Endothelial cell of umbilical vein (primary cell): ENCODE results near the gene HSD17B13. TPM values are rescaled to one million over a fixed set of nuclear protein-coding genes. Genes with fewer than 3 reads are reported as not detected.

Source experiments
- BruUV-seq: library from RNA; stranded (reverse); fragments of 400-500 nt; replicated peaks from 2 replicates; lab custom pipeline; 2021; lab: Mats Ljungman, UMichigan
- CTCF ChIA-PET: fragments of 300-600, 350-600 bp; sonication (Branson Sonifier 250); formaldehyde crosslinking; loops from one replicate; lab custom pipeline; 2021; ENCODE audit warnings: antibody characterized with exemption, inconsistent platforms; lab: Charles Lee
- POLR2A ChIA-PET: fragments of 300-600, 350-600 bp; sonication (Branson Sonifier 250); formaldehyde crosslinking; loops from one replicate; lab custom pipeline; 2021; ENCODE audit warnings: antibody characterized with exemption, inconsistent platforms; lab: Charles Lee
- DNase-seq: peaks from one replicate; pipeline ENCODE4 v3.0.0-alpha.2; 2011; ENCODE audit warnings: low read depth, low spot score
- FAIRE-seq: peaks from 2 replicates; lab custom pipeline; 2011; peaks lifted over from hg19 to GRCh38; lab: Jason Lieb, UNC
- H2AFZ ChIP-seq: 2 replicates; pipeline ENCODE4 v1.6.0; 2012; ENCODE audit warnings: low read depth, low read length, control low read depth, inconsistent platforms
- H3K27ac ChIP-seq: 2 replicates; pipeline ENCODE4 v1.5.1; 2011; ENCODE audit warnings: low read depth, mild to moderate bottlenecking, control low read depth, low read length, moderate library complexity; ENCODE audit not compliant: insufficient read depth
- H3K27me3 ChIP-seq, 2 experiments: 2 replicates each; pipeline versions ENCODE4 v1.6.0 to v1.6.1; 2011; ENCODE audit warnings: low read length in 2 of 2, mixed read lengths in 1 of 2; ENCODE audit not compliant: control insufficient read depth in 2 of 2, insufficient read depth in 2 of 2
- H3K36me3 ChIP-seq, 2 experiments: 2 replicates in 1 of 2; 3 replicates in 1 of 2; pipeline ENCODE4 v1.5.1; 2011; ENCODE audit warnings: low read length in 2 of 2, mild to moderate bottlenecking in 1 of 2, moderate library complexity in 1 of 2; ENCODE audit not compliant: control insufficient read depth in 2 of 2, insufficient read depth in 2 of 2; ENCODE audit errors: extremely low read depth in 1 of 2
- H3K4me1 ChIP-seq: 3 replicates; pipeline ENCODE4 v1.5.1; 2011; ENCODE audit warnings: mild to moderate bottlenecking, low read length; ENCODE audit not compliant: control insufficient read depth, insufficient read depth; ENCODE audit errors: extremely low read depth
- H3K4me2 ChIP-seq: 2 replicates; pipeline ENCODE4 v1.6.1; 2011; ENCODE audit warnings: low read length, control low read depth, mixed read lengths; ENCODE audit not compliant: insufficient read depth
- H3K4me3 ChIP-seq, 3 experiments: fragments of 200-600 bp in 1 of 3; sonication (generic), shearing (Covaris generic) in 1 of 3; replicated peaks in 1 of 3; 2 replicates each; pipeline ENCODE4 v1.5.1; 2011 to 2016; ENCODE audit warnings: control low read depth in 3 of 3, low read length in 3 of 3, mild to moderate bottlenecking in 2 of 3, inconsistent platforms in 1 of 3, low read depth in 1 of 3, moderate library complexity in 1 of 3; ENCODE audit not compliant: insufficient read depth in 1 of 3
- H3K79me2 ChIP-seq: 2 replicates; pipeline ENCODE4 v1.6.0; 2012; ENCODE audit warnings: low read length, inconsistent platforms; ENCODE audit not compliant: control insufficient read depth, insufficient read depth
- H3K9ac ChIP-seq: replicated peaks from 2 replicates; pipeline ENCODE3; 2011; ENCODE audit warnings: low read length, control low read depth; ENCODE audit not compliant: insufficient read depth; ENCODE audit errors: extremely low read depth
- H3K9me1 ChIP-seq: replicated peaks from 3 replicates; pipeline ENCODE4 v1.6.0; 2011; ENCODE audit warnings: mild to moderate bottlenecking, low read length; ENCODE audit not compliant: control insufficient read depth, insufficient read depth; ENCODE audit errors: extremely low read depth
- H3K9me3 ChIP-seq: replicated peaks from 2 replicates; pipeline ENCODE4 v1.5.1; 2012; ENCODE audit warnings: low read length, inconsistent platforms; ENCODE audit not compliant: control insufficient read depth, insufficient read depth
- H4K20me1 ChIP-seq: replicated peaks from 2 replicates; pipeline ENCODE3; 2011; ENCODE audit warnings: mild to moderate bottlenecking, low read length; ENCODE audit not compliant: control insufficient read depth, insufficient read depth; ENCODE audit errors: extremely low read depth
- EZH2 ChIP-seq: IDR thresholded peaks from 2 replicates; pipeline ENCODE4 v1.6.1; 2012; ENCODE audit warnings: borderline replicate concordance, low read depth, mild to moderate bottlenecking, moderate library complexity, low read length, inconsistent platforms; ENCODE audit not compliant: severe bottlenecking
- GATA2 ChIP-seq: IDR thresholded peaks from 2 replicates; pipeline ENCODE4 v1.7.0; 2011; ENCODE audit warnings: low read depth, mild to moderate bottlenecking, moderate library complexity, mixed read lengths, low read length; ENCODE audit not compliant: insufficient read length, insufficient read depth
- JUN ChIP-seq: IDR thresholded peaks from 2 replicates; pipeline ENCODE4 v1.6.1; 2011; ENCODE audit warnings: borderline replicate concordance, low read depth; ENCODE audit not compliant: insufficient read length, insufficient read depth
- MYC ChIP-seq: IDR thresholded peaks from one replicate; pipeline ENCODE4 v1.6.1; 2011; ENCODE audit warnings: mild to moderate bottlenecking, low read depth, low read length
- POLR2A ChIP-seq: IDR thresholded peaks from 2 replicates; pipeline ENCODE4 v1.6.1; 2012; ENCODE audit warnings: low read depth, mild to moderate bottlenecking, control low read depth, low read length
- POLR2AphosphoS5 ChIP-seq: IDR thresholded peaks from 2 replicates; pipeline ENCODE4 v1.6.1; 2012; ENCODE audit warnings: low read depth, mild to moderate bottlenecking, control low read depth, low read length, moderate library complexity; ENCODE audit not compliant: insufficient read depth
- dilution Hi-C: fragments of 300-500 bp; cut with MboI; formaldehyde crosslinking; loops from one replicate; pipeline ENCODE4 v1.15.0; 2019; ENCODE audit warnings: low sequenced_read_pairs; ENCODE audit not compliant: extremely low pct_ligation_motif_present
- intact Hi-C: fragments of 100-400 bp; cut with micrococcal nuclease; formaldehyde crosslinking; loops from one replicate; pipeline ENCODE4 v1.10.0; 2022
- polyA plus RNA-seq, 4 experiments: library from polyadenylated mRNA; depleted of rRNA in 3 of 4; stranded (reverse) in 3 of 4; unstranded in 1 of 4; fragments of >200 nt; gene quantifications; 2 replicates each; pipeline versions ENCODE4 v1.2.1 to v1.2.3, GENCODE V29; 2011 to 2012; ENCODE audit warnings: missing spikeins in 1 of 4
- total RNA-seq: library from RNA; stranded (reverse); gene quantifications from 2 replicates; pipeline ENCODE4 v1.2.3, GENCODE V29; 2021
- TF ChIP-seq, protein P1 (sequence below), 2 donors: IDR thresholded peaks; 1 replicate in 1 of 2; 2 replicates in 1 of 2; pipeline ENCODE4 v1.5.1; 2011; ENCODE audit warnings: low read length in 2 of 2, mild to moderate bottlenecking in 2 of 2, moderate library complexity in 2 of 2, control low read depth in 1 of 2, inconsistent platforms in 1 of 2, low read depth in 1 of 2; ENCODE audit not compliant: insufficient read depth in 1 of 2; ENCODE audit errors: extremely low read depth in 1 of 2
- TF ChIP-seq, protein P2 (sequence below): IDR thresholded peaks from 2 replicates; pipeline ENCODE4 v1.6.1; 2011; ENCODE audit not compliant: insufficient read depth, insufficient read length

The HSD17B13 gene
- total and polyA plus RNA-seq, 2 donors (not counting 3 experiments of a cell fraction or from before 2014, with no cell fraction given): 0.07 TPM; not detected in 1

DNA sequence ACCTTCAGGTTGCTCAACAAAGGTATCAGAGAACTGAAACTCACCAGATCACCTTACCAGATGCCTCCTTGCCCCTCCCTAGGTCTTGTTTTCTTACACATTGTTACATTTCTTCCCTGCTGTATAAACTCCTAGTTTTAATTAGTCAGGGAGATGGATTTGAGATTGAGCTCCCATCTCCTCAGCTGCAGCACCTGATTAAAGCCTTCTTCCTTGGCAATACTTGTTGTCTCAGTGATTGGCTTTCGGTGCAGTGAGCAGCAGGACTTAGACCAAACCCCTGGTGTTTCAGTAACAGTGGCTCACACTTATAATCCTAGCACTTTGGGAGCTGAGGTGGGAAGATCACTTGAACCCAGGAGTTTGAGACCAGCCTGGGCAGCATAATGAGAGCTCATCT is 59.8 kb downstream of the HSD17B13 start:
- POLR2A ChIA-PET: no interaction called here
- H3K4me2 ChIP-seq: no peak overlapping the region
- H3K36me3 ChIP-seq: no peaks in the 10 kb centered on the region
- H2AFZ ChIP-seq: no peak overlapping the region
- no peak overlapping the region for H3K4me3 ChIP-seq
- no peaks in the 10 kb centered on the region for H3K79me2 ChIP-seq
- dilution Hi-C loops (no loop called here), intact Hi-C loops (no loop called here)
- DNase-seq (no peak), FAIRE-seq (no peak)
- BruUV-seq: no TSS peak
- H3K9me3 ChIP-seq: no peaks in the 10 kb centered on the region
- CTCF ChIA-PET: no interaction called here
- peaks cover 4 to 5% of the 10 kb centered on the region in 2 experiments for H3K27me3 ChIP-seq
- no peaks in the 10 kb centered on the region for H3K4me1 ChIP-seq
- no peak for TF ChIP-seq EZH2
- no peak for TF ChIP-seq JUN
- TF ChIP-seq, protein P1, sequence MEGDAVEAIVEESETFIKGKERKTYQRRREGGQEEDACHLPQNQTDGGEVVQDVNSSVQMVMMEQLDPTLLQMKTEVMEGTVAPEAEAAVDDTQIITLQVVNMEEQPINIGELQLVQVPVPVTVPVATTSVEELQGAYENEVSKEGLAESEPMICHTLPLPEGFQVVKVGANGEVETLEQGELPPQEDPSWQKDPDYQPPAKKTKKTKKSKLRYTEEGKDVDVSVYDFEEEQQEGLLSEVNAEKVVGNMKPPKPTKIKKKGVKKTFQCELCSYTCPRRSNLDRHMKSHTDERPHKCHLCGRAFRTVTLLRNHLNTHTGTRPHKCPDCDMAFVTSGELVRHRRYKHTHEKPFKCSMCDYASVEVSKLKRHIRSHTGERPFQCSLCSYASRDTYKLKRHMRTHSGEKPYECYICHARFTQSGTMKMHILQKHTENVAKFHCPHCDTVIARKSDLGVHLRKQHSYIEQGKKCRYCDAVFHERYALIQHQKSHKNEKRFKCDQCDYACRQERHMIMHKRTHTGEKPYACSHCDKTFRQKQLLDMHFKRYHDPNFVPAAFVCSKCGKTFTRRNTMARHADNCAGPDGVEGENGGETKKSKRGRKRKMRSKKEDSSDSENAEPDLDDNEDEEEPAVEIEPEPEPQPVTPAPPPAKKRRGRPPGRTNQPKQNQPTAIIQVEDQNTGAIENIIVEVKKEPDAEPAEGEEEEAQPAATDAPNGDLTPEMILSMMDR (IDR thresholded peaks at IDR 0.05; ENCODE audit: extremely low read depth in 1 of 2, insufficient read depth in 1 of 2, low read depth in 1 of 2, low read length in 2 of 2): no peak
- TF ChIP-seq POLR2A: no peak
- TF ChIP-seq, protein P2, sequence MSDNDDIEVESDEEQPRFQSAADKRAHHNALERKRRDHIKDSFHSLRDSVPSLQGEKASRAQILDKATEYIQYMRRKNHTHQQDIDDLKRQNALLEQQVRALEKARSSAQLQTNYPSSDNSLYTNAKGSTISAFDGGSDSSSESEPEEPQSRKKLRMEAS: no peak
- no peak for TF ChIP-seq GATA2
- TF ChIP-seq MYC: no peak
- TF ChIP-seq POLR2AphosphoS5: no peak
- H3K9ac ChIP-seq: no peak overlapping the region
- no peaks in the 10 kb centered on the region for H4K20me1 ChIP-seq
- H3K9me1 ChIP-seq: no peaks in the 10 kb centered on the region
- no peak overlapping the region for H3K27ac ChIP-seq
